CD8-positive, alpha-beta memory T cell (primary cell): ENCODE measurements around the gene BBS1. TPM values are rescaled to one million over a fixed set of nuclear protein-coding genes. Genes with fewer than 3 reads are reported as not detected.
"Not testable (repeated sequence)": the region's sequence is repeated elsewhere in the genome, so short reads cannot be mapped to it uniquely, and the experiment has no call there.

Experiments used
- CTCF ChIA-PET: fragments of 350-600 bp; sonication (Branson Sonifier 250); formaldehyde crosslinking; loops from one replicate; lab custom pipeline; 2021; ENCODE audit warnings: antibody characterized with exemption; lab: Charles Lee
- POLR2A ChIA-PET: fragments of 350-600 bp; sonication (Branson Sonifier 250); formaldehyde crosslinking; loops from one replicate; lab custom pipeline; 2021; ENCODE audit warnings: antibody characterized with exemption; lab: Charles Lee
- DNase-seq, 5 donors: peaks; one replicate each; pipeline versions ENCODE4 v3.0.0 to v3.0.0-alpha.2; 2020 to 2022; ENCODE audit warnings: mixed read lengths in 1 of 5
- H3K27ac ChIP-seq: one replicate; pipeline ENCODE4 v1.7.0; 2013; ENCODE audit warnings: low read depth, mild to moderate bottlenecking, low read length, moderate library complexity
- H3K27me3 ChIP-seq: 2 replicates; pipeline ENCODE4 v1.7.0; 2013; ENCODE audit warnings: low read length, mild to moderate bottlenecking; ENCODE audit not compliant: insufficient read depth, poor library complexity, severe bottlenecking
- H3K36me3 ChIP-seq: 2 replicates; pipeline ENCODE4 v1.7.0; 2013; ENCODE audit warnings: mild to moderate bottlenecking, low read length, moderate library complexity; ENCODE audit not compliant: insufficient read depth
- H3K4me1 ChIP-seq: 2 replicates; pipeline ENCODE4 v1.7.0; 2013; ENCODE audit warnings: mild to moderate bottlenecking, low read length, moderate library complexity; ENCODE audit not compliant: insufficient read depth
- H3K4me3 ChIP-seq: 2 replicates; pipeline ENCODE4 v1.7.0; 2013; ENCODE audit warnings: mild to moderate bottlenecking, low read length
- H3K9me3 ChIP-seq: 2 replicates; pipeline ENCODE4 v1.7.0; 2013; ENCODE audit warnings: mild to moderate bottlenecking, low read length
- H3K27ac Mint-ChIP-seq, 8 donors: one replicate each; pipeline ENCODE4 v1.8.0; 2020 to 2021; ENCODE audit warnings: mixed read lengths in 8 of 8, mild to moderate bottlenecking in 6 of 8, inconsistent platforms in 3 of 8, moderate library complexity in 3 of 8
- H3K27me3 Mint-ChIP-seq, 2 donors: one replicate each; pipeline ENCODE4 v1.8.0; 2020 to 2021; ENCODE audit warnings: mixed read lengths in 2 of 2, mild to moderate bottlenecking in 1 of 2, moderate library complexity in 1 of 2
- H3K36me3 Mint-ChIP-seq, 3 donors: one replicate each; pipeline ENCODE4 v1.8.0; 2020 to 2021; ENCODE audit warnings: mixed read lengths in 3 of 3, inconsistent platforms in 1 of 3, mild to moderate bottlenecking in 1 of 3
- H3K4me1 Mint-ChIP-seq, 3 donors: one replicate each; pipeline ENCODE4 v1.8.0; 2020 to 2021; ENCODE audit warnings: mixed read lengths in 3 of 3, inconsistent platforms in 1 of 3, mild to moderate bottlenecking in 1 of 3
- H3K4me3 Mint-ChIP-seq, 7 donors: one replicate each; pipeline ENCODE4 v1.8.0; 2020 to 2021; ENCODE audit warnings: mixed read lengths in 7 of 7, mild to moderate bottlenecking in 6 of 7, moderate library complexity in 4 of 7, inconsistent platforms in 2 of 7
- H3K9me3 Mint-ChIP-seq, 5 donors: one replicate each; pipeline ENCODE4 v1.8.0; 2020 to 2022; ENCODE audit warnings: mixed read lengths in 5 of 5, mild to moderate bottlenecking in 3 of 5, moderate library complexity in 2 of 5, inconsistent platforms in 1 of 5
- polyA plus RNA-seq: library from polyadenylated mRNA; unstranded; fragments of 300-500 nt; fragmentation: Illumina TruSeq; gene quantifications from one replicate; pipeline ENCODE4 v1.2.3, GENCODE V29; 2021
- total RNA-seq, 2 experiments: library from RNA; stranded (reverse); gene quantifications; one replicate each; pipeline ENCODE4 v1.2.3, GENCODE V29; 2021

Gene BBS1
- total and polyA plus RNA-seq, 3 experiments from 2014 or later = 15.6 to 21.2 (median 17.7) TPM

GRCh38 chr11:66569076-66569475 is 58.6 kb downstream of the BBS1 start:
- CTCF ChIA-PET = interaction anchor here (0.9 to 3.8 kb wide), 5 partner anchors 9 to 129 kb away, joined by 3 to 14 read pairs (median 8); partner anchors contain the start of genes CCDC87, CCS and RBM4B
- POLR2A ChIA-PET = interaction anchor here (0.7 to 2.5 kb wide), 5 partner anchors 23 to 103 kb away, joined by 3 to 12 read pairs (median 4); partner anchors contain the start of genes ACTN3, PELI3, RBM14 and ZDHHC24
- Histone ChIP-seq H3K27me3 (no peaks in the 10 kb centered on the region), H3K9me3 (no peaks in the 10 kb centered on the region), H3K27ac (no peak overlapping the region), H3K36me3 (no peaks in the 10 kb centered on the region), H3K4me3 (no peak overlapping the region), H3K4me1 (peaks cover 9% of the 10 kb centered on the region)
- peaks cover 0 to 5% (median 0%) of the 10 kb centered on the region in 3 donors for H3K36me3 Mint-ChIP-seq
- no peaks in the 10 kb centered on the region for H3K9me3 Mint-ChIP-seq
- peaks cover 5 to 17% of the 10 kb centered on the region in 2 donors for H3K27me3 Mint-ChIP-seq
- peak overlapping the region in 1 of 7 donors; percentile 80 for H3K4me3 Mint-ChIP-seq
- peaks cover 4 to 15% (median 10%) of the 10 kb centered on the region in 3 donors for H3K4me1 Mint-ChIP-seq
- DNase-seq = no peak
- no peak overlapping the region for H3K27ac Mint-ChIP-seq

DNA sequence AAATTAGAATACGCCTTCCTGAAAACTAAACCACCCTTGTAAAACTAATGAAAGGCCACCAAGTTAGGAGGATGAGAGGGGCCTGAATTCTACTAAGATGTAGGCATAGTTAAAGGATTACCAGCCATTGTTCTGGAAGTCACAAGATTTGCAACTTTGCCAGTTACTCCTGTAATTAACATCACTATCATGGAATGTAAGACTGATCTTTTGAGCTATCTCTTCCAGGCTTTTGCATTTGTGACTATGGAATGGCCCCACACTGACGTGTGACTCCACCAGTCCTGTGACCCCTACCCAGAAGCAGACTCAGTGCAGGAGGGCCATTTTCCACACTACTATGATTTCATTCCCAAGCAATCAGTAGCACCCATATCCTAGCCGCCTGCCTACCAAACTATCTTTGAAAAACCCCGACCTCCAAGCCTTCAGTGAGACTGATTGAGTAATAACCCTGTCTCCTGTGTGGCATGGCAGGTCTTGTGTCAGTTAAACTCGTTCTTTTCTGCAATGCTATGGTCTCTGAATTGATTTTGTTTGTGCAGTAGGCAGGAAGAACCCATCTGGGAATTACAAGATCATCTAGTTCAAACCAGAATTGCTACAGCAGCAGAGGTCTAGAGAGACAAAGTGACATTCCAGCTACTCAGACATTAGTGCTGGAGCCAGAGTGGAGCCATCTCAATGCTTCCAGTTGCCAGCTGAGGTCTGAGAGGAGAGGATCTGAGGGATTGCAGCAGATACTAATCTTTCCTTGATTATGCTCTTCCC is 59.8 kb downstream of the BBS1 start:
- H3K4me3 ChIP-seq = no peak overlapping the region
- Mint-ChIP-seq H3K4me3 (peak overlapping the region in 3 of 7 donors; percentile 6 to 40 (median 20)), H3K36me3 (peaks cover 0 to 5% (median 0%) of the 10 kb centered on the region in 3 donors), H3K9me3 (no peaks in the 10 kb centered on the region), H3K4me1 (peaks cover 4 to 15% (median 10%) of the 10 kb centered on the region in 3 donors), H3K27ac (no peak overlapping the region), H3K27me3 (peaks cover 6 to 26% of the 10 kb centered on the region in 2 donors)
- DNase-seq = no peak
- peaks cover 9% of the 10 kb centered on the region for H3K4me1 ChIP-seq
- no peaks in the 10 kb centered on the region for H3K36me3 ChIP-seq
- CTCF ChIA-PET = interaction anchor here (0.8 to 3.8 kb wide), 4 partner anchors 8 to 108 kb away, joined by 3 to 14 read pairs (median 10); partner anchors contain the start of gene RBM4B
- no peaks in the 10 kb centered on the region for H3K9me3 ChIP-seq
- H3K27ac ChIP-seq = no peak overlapping the region
- POLR2A ChIA-PET = no interaction called here
- H3K27me3 ChIP-seq = no peaks in the 10 kb centered on the region

- Mint-ChIP-seq H3K9me3 (no peaks in the 10 kb centered on the region), H3K27ac (no peak overlapping the region)
Observed at GRCh38 chr11:66570850-66571180, 60.4 kb downstream of the BBS1 start.

DNA sequence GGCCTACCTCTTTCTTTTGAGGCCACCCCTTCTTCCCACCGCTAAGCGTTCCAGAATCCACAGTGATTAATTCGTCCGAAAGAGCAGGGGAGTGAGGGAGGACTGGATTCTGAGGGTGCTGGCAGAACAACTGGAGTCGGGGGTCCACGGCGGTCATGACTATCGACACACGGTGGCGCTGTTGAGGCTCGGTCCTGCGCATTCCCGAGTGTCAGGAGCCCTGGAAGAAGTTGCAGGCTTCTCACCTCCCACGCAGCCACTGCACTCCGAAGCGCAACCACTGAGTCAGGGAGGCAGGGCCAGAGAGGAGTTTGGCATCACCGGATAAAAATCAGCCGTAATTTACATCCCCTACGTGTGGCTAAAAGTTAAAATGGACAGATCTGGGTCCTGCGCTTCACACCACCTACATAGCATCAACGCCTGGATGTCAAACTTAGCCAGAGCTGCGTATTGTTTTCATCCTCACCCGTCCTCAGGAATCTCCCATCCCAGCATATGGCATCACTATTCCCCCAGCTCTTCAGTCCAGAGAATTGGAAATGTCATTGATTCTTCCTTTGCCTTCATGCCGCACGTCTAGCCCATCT is 68.7 kb downstream of the BBS1 start:
- Mint-ChIP-seq H3K36me3 (no peaks in the 10 kb centered on the region), H3K27ac (peak overlapping the region in 3 of 8 donors; percentile 12 to 91 (median 17)), H3K9me3 (peaks cover 2 to 9% (median 4%) of the 10 kb centered on the region in 5 donors), H3K4me1 (peaks cover 9 to 11% (median 10%) of the 10 kb centered on the region in 3 donors), H3K27me3 (peaks cover 2 to 23% of the 10 kb centered on the region in 2 donors), H3K4me3 (no peak overlapping the region)
- no peaks in the 10 kb centered on the region for H3K27me3 ChIP-seq
- POLR2A ChIA-PET = interaction anchor here (1.0 kb wide), 1 partner anchor 99 kb away, joined by 5 read pairs; the partner anchor contains the start of gene RBM4B
- H3K4me1 ChIP-seq = peaks cover 3% of the 10 kb centered on the region
- DNase-seq = peak; percentile 63 to 85 (median 71)
- H3K9me3 ChIP-seq = no peaks in the 10 kb centered on the region
- no peak overlapping the region for H3K27ac ChIP-seq
- CTCF ChIA-PET = interaction anchor here (0.8 to 6.4 kb wide), 18 partner anchors 10 to 170 kb away, joined by 3 to 135 read pairs (median 3); partner anchors contain the start of genes ACTN3, CCDC87, CCS and CTSF
- H3K36me3 ChIP-seq = no peaks in the 10 kb centered on the region
- no peak overlapping the region for H3K4me3 ChIP-seq

More at GRCh38 chr11:66570850-66571180, 60.4 kb downstream of the BBS1 start:
- peaks cover 9% of the 10 kb centered on the region for H3K4me1 ChIP-seq
- H3K4me3 Mint-ChIP-seq = peak overlapping the region in 1 of 7 donors; percentile 40
- DNase-seq = no peak
- no peaks in the 10 kb centered on the region for H3K36me3 ChIP-seq
- no peak overlapping the region for H3K27ac ChIP-seq
- POLR2A ChIA-PET = no interaction called here
- CTCF ChIA-PET = no interaction called here
- H3K9me3 ChIP-seq = no peaks in the 10 kb centered on the region
- H3K27me3 ChIP-seq = no peaks in the 10 kb centered on the region
- peaks cover 0 to 2% (median 0%) of the 10 kb centered on the region in 3 donors for H3K36me3 Mint-ChIP-seq
- no peak overlapping the region for H3K4me3 ChIP-seq
- H3K4me1 Mint-ChIP-seq = peaks cover 4 to 15% (median 10%) of the 10 kb centered on the region in 3 donors
- peaks cover 6 to 31% of the 10 kb centered on the region in 2 donors for H3K27me3 Mint-ChIP-seq

DNA sequence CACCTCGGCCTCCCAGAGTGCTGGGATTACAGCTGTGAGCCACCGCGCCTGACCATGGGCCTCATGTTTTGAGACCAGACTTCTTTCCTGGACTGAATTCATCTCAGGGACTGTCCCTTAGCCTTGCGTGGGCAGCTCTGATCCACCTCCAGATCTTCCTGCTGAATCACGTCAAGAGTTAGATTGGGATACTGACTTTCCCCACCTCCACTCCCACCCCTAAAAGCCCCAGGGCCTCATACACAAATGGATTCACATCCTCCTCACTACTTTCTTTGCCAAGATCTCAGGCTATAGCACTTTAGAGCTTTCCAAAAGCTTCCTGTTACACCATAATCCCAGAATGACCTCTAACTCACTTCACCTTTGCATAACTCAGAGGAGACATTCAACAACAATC is 70.4 kb downstream of the BBS1 start:
- peaks cover 9 to 11% (median 10%) of the 10 kb centered on the region in 3 donors for H3K4me1 Mint-ChIP-seq
- H3K9me3 Mint-ChIP-seq = peaks cover 2 to 9% (median 4%) of the 10 kb centered on the region in 5 donors
- H3K4me1 ChIP-seq = peaks cover 3% of the 10 kb centered on the region
- DNase-seq = no peak
- no peak overlapping the region for H3K4me3 Mint-ChIP-seq
- POLR2A ChIA-PET = interaction anchor here (1.5 kb wide), 1 partner anchor 97 kb away, joined by 7 read pairs; the partner anchor contains the start of gene RBM4B
- H3K27ac ChIP-seq = no peak overlapping the region
- no peak overlapping the region for H3K27ac Mint-ChIP-seq
- CTCF ChIA-PET = interaction anchor here (1.1 to 6.4 kb wide), 4 partner anchors 11 to 173 kb away, joined by 3 to 135 read pairs (median 4); partner anchors contain the start of genes CCDC87 and RBM4B
- H3K27me3 ChIP-seq = no peaks in the 10 kb centered on the region
- H3K36me3 Mint-ChIP-seq = no peaks in the 10 kb centered on the region
- no peaks in the 10 kb centered on the region for H3K9me3 ChIP-seq
- H3K4me3 ChIP-seq = no peak overlapping the region
- no peaks in the 10 kb centered on the region for H3K36me3 ChIP-seq
- H3K27me3 Mint-ChIP-seq = peaks cover 1 to 9% of the 10 kb centered on the region in 2 donors

DNA sequence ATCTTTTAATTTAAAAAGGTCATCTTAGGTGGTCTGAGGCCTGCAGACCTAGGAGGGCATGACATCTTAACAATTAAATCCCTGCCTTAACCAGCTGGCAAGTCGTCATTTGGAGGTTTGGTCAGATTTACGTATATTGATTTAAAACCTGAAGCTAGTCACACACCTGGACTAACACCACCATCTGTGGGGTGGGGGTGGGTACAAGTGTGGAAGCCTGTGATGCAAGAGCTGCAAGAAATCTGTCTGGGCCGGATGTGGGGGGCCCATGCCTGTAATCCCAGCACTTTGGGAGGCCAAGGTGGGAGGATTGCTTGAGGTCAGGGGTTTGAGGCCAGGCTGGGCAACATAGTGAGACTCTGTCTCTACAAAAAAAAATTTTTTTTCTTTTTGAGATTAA is 70.8 kb downstream of the BBS1 start:
- H3K27me3 Mint-ChIP-seq = peaks cover 1 to 6% of the 10 kb centered on the region in 2 donors
- Histone ChIP-seq H3K9me3 (no peaks in the 10 kb centered on the region), H3K4me3 (no peak overlapping the region), H3K36me3 (no peaks in the 10 kb centered on the region), H3K27ac (no peak overlapping the region), H3K27me3 (no peaks in the 10 kb centered on the region), H3K4me1 (peaks cover 3% of the 10 kb centered on the region)
- H3K4me1 Mint-ChIP-seq = peaks cover 9 to 11% (median 10%) of the 10 kb centered on the region in 3 donors
- no peak overlapping the region for H3K4me3 Mint-ChIP-seq
- CTCF ChIA-PET = interaction anchor here (1.1 to 6.4 kb wide), 4 partner anchors 11 to 173 kb away, joined by 3 to 135 read pairs (median 4); partner anchors contain the start of genes CCDC87 and RBM4B
- POLR2A ChIA-PET = interaction anchor here (0.5 to 1.5 kb wide), 2 partner anchors 96 to 115 kb away, joined by 4 to 7 read pairs; partner anchors contain the start of genes PELI3 and RBM4B
- H3K27ac Mint-ChIP-seq = no peak overlapping the region
- DNase-seq = no peak
- no peaks in the 10 kb centered on the region for H3K36me3 Mint-ChIP-seq
- H3K9me3 Mint-ChIP-seq = peaks cover 2 to 9% (median 4%) of the 10 kb centered on the region in 5 donors

DNA sequence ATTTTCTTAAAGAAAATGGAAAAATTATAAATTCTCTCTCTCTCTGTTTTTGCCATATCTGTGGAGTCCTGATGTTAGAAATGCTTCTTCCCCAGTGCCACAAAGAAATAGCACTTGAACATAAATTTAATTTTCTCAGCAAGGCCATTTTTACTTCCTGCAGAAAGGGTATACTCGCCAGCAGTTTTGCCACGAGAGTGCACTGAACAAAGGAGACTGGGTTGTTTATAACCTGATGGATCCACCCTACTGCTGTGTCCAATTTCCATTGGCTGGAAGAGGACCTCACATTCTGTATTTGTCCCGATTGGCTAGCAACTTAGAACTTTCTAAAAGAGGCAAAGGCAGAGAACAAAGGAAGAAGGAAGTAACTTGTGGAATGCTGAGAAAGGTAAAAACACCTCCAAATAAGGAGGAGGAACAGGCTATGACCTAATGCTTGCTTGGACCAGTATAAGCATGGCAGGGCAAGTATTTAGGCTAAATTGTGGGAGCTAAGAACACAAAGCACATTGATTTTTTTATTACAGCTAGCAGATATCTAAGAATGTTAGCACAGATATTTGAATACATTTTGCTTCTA is 72.2 kb downstream of the BBS1 start:
- H3K4me3 ChIP-seq, H3K27ac Mint-ChIP-seq, DNase-seq, H3K4me1 ChIP-seq, H3K27ac ChIP-seq, POLR2A ChIA-PET, H3K36me3 ChIP-seq, H3K27me3 Mint-ChIP-seq, H3K36me3 Mint-ChIP-seq, H3K9me3 Mint-ChIP-seq, H3K27me3 ChIP-seq, H3K4me3 Mint-ChIP-seq, H3K9me3 ChIP-seq: not testable (repeated sequence)
- peaks cover 9 to 11% (median 10%) of the 10 kb centered on the region in 3 donors for H3K4me1 Mint-ChIP-seq
- CTCF ChIA-PET = interaction anchor here (6.4 kb wide), 1 partner anchor 97 kb away, joined by 135 read pairs; the partner anchor contains the start of gene RBM4B
